Mammary epithelial cell (primary cell): ENCODE results near the gene RUNDC1.

Experiments
- CTCF ChIP-seq, 2 donors: IDR thresholded peaks in 1 of 2; conservative IDR thresholded peaks in 1 of 2; 2 replicates each; pipeline ENCODE4 v1.5.1; 2011 to 2012; ENCODE audit warnings: inconsistent platforms in 2 of 2, low read length in 2 of 2, mild to moderate bottlenecking in 2 of 2, control low read depth in 1 of 2, low read depth in 1 of 2; ENCODE audit not compliant: insufficient read depth in 1 of 2; ENCODE audit errors: extremely low read depth in 1 of 2
- EZH2 ChIP-seq: IDR thresholded peaks from 2 replicates; pipeline ENCODE4 v1.6.1; 2012; ENCODE audit warnings: low read length, inconsistent platforms, borderline replicate concordance

- TF ChIP-seq CTCF (conservative IDR thresholded peaks at IDR 0.05 in 1 of 2, IDR thresholded peaks at IDR 0.05 in 1 of 2; ENCODE audit: extremely low read depth in 1 of 2, insufficient read depth in 1 of 2, low read depth in 1 of 2, low read length in 2 of 2), result no peak
- no peak for TF ChIP-seq EZH2
Measured at GRCh38 chr17:42992872-42993271, 12.5 kb downstream of the RUNDC1 start.
